Mesenchymal stem cell (in vitro differentiated cells and primary cell): Measurements from ENCODE around the gene TAOK3.
"Not testable (repeated sequence)": the region's sequence is repeated elsewhere in the genome, so short reads cannot be mapped to it uniquely, and the experiment has no call there.

ENCODE experiments used
- DNase-seq: peaks from one replicate; pipeline ENCODE4 v3.0.0-alpha.2; 2013
- H2AFZ ChIP-seq: one replicate; pipeline ENCODE4 v1.6.1; 2013; ENCODE audit warnings: low read depth, mild to moderate bottlenecking, control low read depth, inconsistent platforms, low read length, moderate library complexity
- H2AK5ac ChIP-seq: 2 replicates; pipeline ENCODE4 v1.6.1; 2013; ENCODE audit warnings: low read length, moderate library complexity, mild to moderate bottlenecking, inconsistent platforms; ENCODE audit not compliant: severe bottlenecking
- H2BK120ac ChIP-seq: one replicate; pipeline ENCODE4 v1.6.1; 2013; ENCODE audit warnings: low read depth, mild to moderate bottlenecking, inconsistent platforms, low read length, moderate library complexity
- H2BK12ac ChIP-seq, 2 experiments: one replicate each; pipeline ENCODE4 v1.6.1; 2013; ENCODE audit warnings: inconsistent platforms in 2 of 2, low read length in 2 of 2, mild to moderate bottlenecking in 2 of 2, moderate library complexity in 2 of 2, control low read depth in 1 of 2
- H2BK15ac ChIP-seq: one replicate; pipeline ENCODE4 v1.6.1; 2013; ENCODE audit warnings: mild to moderate bottlenecking, low read depth, inconsistent platforms; ENCODE audit not compliant: poor library complexity, severe bottlenecking
- H2BK5ac ChIP-seq: 2 replicates; pipeline ENCODE4 v1.6.1; 2013; ENCODE audit warnings: low read depth, mild to moderate bottlenecking, low read length, control low read depth, inconsistent platforms; ENCODE audit not compliant: poor library complexity, severe bottlenecking
- H3K14ac ChIP-seq, 2 experiments: one replicate each; pipeline ENCODE4 v1.6.1; 2013; ENCODE audit warnings: inconsistent platforms in 2 of 2, low read length in 2 of 2, control low read depth in 1 of 2, mild to moderate bottlenecking in 1 of 2, moderate library complexity in 1 of 2
- H3K18ac ChIP-seq, 2 experiments: one replicate each; pipeline ENCODE4 v1.6.1; 2013; ENCODE audit warnings: inconsistent platforms in 2 of 2, low read length in 2 of 2, control low read depth in 1 of 2, low read depth in 1 of 2, mild to moderate bottlenecking in 1 of 2
- H3K23ac ChIP-seq, 2 experiments: one replicate each; pipeline ENCODE4 v1.6.1; 2013; ENCODE audit warnings: inconsistent platforms in 2 of 2, low read length in 2 of 2, mild to moderate bottlenecking in 2 of 2, moderate library complexity in 2 of 2, control low read depth in 1 of 2
- H3K27ac ChIP-seq: 2 replicates; pipeline ENCODE4 v1.5.1; 2013; ENCODE audit warnings: mild to moderate bottlenecking, moderate library complexity, low read length, control low read depth, inconsistent platforms; ENCODE audit not compliant: poor library complexity, severe bottlenecking
- H3K27me3 ChIP-seq, 2 experiments: 2 replicates each; pipeline versions ENCODE4 v1.6.1 to v1.7.0; 2013; ENCODE audit warnings: low read length in 2 of 2, mild to moderate bottlenecking in 2 of 2, moderate library complexity in 2 of 2, control low read depth in 1 of 2, inconsistent platforms in 1 of 2; ENCODE audit not compliant: control insufficient read depth in 1 of 2, insufficient read depth in 1 of 2
- H3K36me3 ChIP-seq, 2 experiments: 2 replicates each; pipeline versions ENCODE4 v1.6.1 to v1.7.0; 2013; ENCODE audit warnings: low read length in 2 of 2, control low read depth in 1 of 2, inconsistent platforms in 1 of 2, low read depth in 1 of 2, mild to moderate bottlenecking in 1 of 2; ENCODE audit not compliant: insufficient read depth in 2 of 2, control insufficient read depth in 1 of 2
- H3K4ac ChIP-seq, 2 experiments: one replicate each; pipeline ENCODE4 v1.6.1; 2013; ENCODE audit warnings: inconsistent platforms in 2 of 2, low read length in 2 of 2, mild to moderate bottlenecking in 2 of 2, moderate library complexity in 2 of 2, control low read depth in 1 of 2, low read depth in 1 of 2
- H3K4me1 ChIP-seq: 2 replicates; pipeline ENCODE4 v1.6.1; 2013; ENCODE audit warnings: low read depth, low read length, control low read depth; ENCODE audit not compliant: control insufficient read depth, insufficient read depth
- H3K4me2 ChIP-seq: 2 replicates; pipeline ENCODE4 v1.6.1; 2013; ENCODE audit warnings: low read length, mild to moderate bottlenecking, inconsistent platforms; ENCODE audit not compliant: poor library complexity, severe bottlenecking
- H3K4me3 ChIP-seq, 2 experiments: 2 replicates each; pipeline versions ENCODE4 v1.5.1 to v1.7.0; 2013; ENCODE audit warnings: low read length in 2 of 2, mild to moderate bottlenecking in 2 of 2, control low read depth in 1 of 2, low read depth in 1 of 2; ENCODE audit not compliant: insufficient read depth in 1 of 2
- H3K79me1 ChIP-seq: replicated peaks from 2 replicates; pipeline ENCODE4 v1.6.1; 2013; ENCODE audit warnings: mild to moderate bottlenecking, control low read depth, low read length, inconsistent platforms; ENCODE audit not compliant: poor library complexity, severe bottlenecking
- H3K9ac ChIP-seq: 2 replicates; pipeline ENCODE4 v1.7.0; 2013; ENCODE audit warnings: mild to moderate bottlenecking, low read length, moderate library complexity
- H3K9me3 ChIP-seq: 2 replicates; pipeline ENCODE4 v1.7.0; 2013; ENCODE audit warnings: mild to moderate bottlenecking, low read length; ENCODE audit not compliant: control insufficient read depth
- H4K8ac ChIP-seq: one replicate; pipeline ENCODE4 v1.6.1; 2013; ENCODE audit warnings: inconsistent platforms, mild to moderate bottlenecking, low read length, moderate library complexity
- H4K91ac ChIP-seq: one replicate; pipeline ENCODE4 v1.6.1; 2013; ENCODE audit warnings: mild to moderate bottlenecking, low read length, inconsistent platforms
- WGBS: methylation state at CpG from one replicate; pipeline ENCODE4 v1.1.7; 2013; ENCODE audit warnings: mixed read lengths; 5-methylcytosine and 5-hydroxymethylcytosine counted together

Gene TAOK3

GRCh38 chr12:118282767-118283166, 89.9 kb downstream of the TAOK3 start:
- WGBS, result 100% methylated on average over 3 of the region's 3 CpGs
- Histone ChIP-seq H3K14ac (no peak overlapping the region), H3K27ac (no peak overlapping the region), H3K9me3 (no peaks in the 10 kb centered on the region), H3K27me3 (no peaks in the 10 kb centered on the region), H4K91ac (no peak overlapping the region), H2AFZ (no peak overlapping the region), H3K4me2 (no peak overlapping the region), H3K4me3 (no peak overlapping the region), H4K8ac (no peak overlapping the region), H2AK5ac (no peak overlapping the region), H3K79me1 (peaks cover 9% of the 10 kb centered on the region), H2BK5ac (no peak overlapping the region), H3K9ac (no peak overlapping the region), H3K23ac (no peak overlapping the region), H3K4me1 (no peaks in the 10 kb centered on the region), H3K4ac (no peak overlapping the region), H3K36me3 (peaks cover 0 to 15% of the 10 kb centered on the region in 2 experiments), H2BK15ac (no peak overlapping the region), H2BK12ac (no peak overlapping the region), H2BK120ac (no peak overlapping the region), H3K18ac (no peak overlapping the region)
- DNase-seq, result no peak

- H3K79me1 ChIP-seq, H2BK5ac ChIP-seq, H3K9ac ChIP-seq, H3K14ac ChIP-seq, H4K91ac ChIP-seq, H3K4me3 ChIP-seq, H3K4me2 ChIP-seq, H2BK12ac ChIP-seq, H2AK5ac ChIP-seq, H3K9me3 ChIP-seq, H2AFZ ChIP-seq, H2BK120ac ChIP-seq, H3K4me1 ChIP-seq, H3K36me3 ChIP-seq, DNase-seq, H3K27ac ChIP-seq, H4K8ac ChIP-seq, H3K23ac ChIP-seq, H3K27me3 ChIP-seq, H3K18ac ChIP-seq, H2BK15ac ChIP-seq, H3K4ac ChIP-seq: not testable (repeated sequence)
- WGBS, result 100% methylated on average over 1 of the region's 1 CpG
These were observed 94.4 kb downstream of the TAOK3 start for GRCh38 chr12:118278288-118278687.

- Histone ChIP-seq H3K27me3 (no peaks in the 10 kb centered on the region), H2BK12ac (no peak overlapping the region), H3K27ac (no peak overlapping the region), H2BK5ac (no peak overlapping the region), H3K9me3 (no peaks in the 10 kb centered on the region), H4K8ac (no peak overlapping the region), H3K4me2 (no peak overlapping the region), H2AK5ac (no peak overlapping the region), H3K14ac (no peak overlapping the region), H3K18ac (no peak overlapping the region), H3K79me1 (no peaks in the 10 kb centered on the region), H4K91ac (no peak overlapping the region), H2AFZ (no peak overlapping the region), H3K36me3 (no peaks in the 10 kb centered on the region), H3K4me3 (no peak overlapping the region), H2BK120ac (no peak overlapping the region), H3K9ac (no peak overlapping the region), H3K23ac (no peak overlapping the region), H3K4ac (no peak overlapping the region), H2BK15ac (no peak overlapping the region), H3K4me1 (no peaks in the 10 kb centered on the region)
- DNase-seq, result no peak
- WGBS, result 80% methylated on average over 2 of the region's 4 CpGs
These were observed 98.6 kb downstream of the TAOK3 start for GRCh38 chr12:118274066-118274465.

DNA sequence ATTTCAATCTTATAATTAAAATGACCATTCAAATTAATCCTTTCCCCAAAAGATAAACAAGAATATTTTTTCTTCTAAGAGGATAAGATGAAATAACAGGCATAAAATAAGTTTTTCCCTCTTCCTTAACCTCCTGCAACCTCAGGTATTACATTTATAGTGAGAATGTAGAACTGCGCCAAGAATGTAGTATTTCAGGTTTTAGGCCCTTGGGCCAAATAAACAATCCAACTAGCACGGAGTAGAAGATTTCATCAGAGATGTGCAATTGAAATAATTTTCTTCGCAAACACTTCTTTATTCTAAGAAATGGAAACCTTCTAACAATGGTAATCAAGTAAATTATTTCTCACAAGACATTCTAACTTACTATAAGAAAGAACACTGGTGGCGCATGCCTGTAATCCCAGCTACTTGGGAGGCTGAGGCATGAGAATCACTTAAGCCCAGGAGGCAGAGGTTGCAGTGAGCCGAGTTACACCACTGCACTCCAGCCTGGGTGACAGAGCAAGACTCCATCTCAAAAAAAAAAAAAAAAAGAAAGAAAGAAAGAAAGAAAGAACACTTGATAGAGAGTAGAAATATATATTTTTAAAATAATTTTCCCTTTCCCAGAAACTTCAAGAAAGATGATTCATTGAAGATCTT, 100.8 kb downstream of the TAOK3 start:
- Histone ChIP-seq H3K4me1 (no peaks in the 10 kb centered on the region), H3K27ac (no peak overlapping the region), H3K36me3 (no peaks in the 10 kb centered on the region), H3K4me3 (no peak overlapping the region), H3K18ac (no peak overlapping the region), H3K79me1 (no peaks in the 10 kb centered on the region), H3K4me2 (no peak overlapping the region), H2AFZ (no peak overlapping the region), H3K4ac (no peak overlapping the region), H3K9me3 (no peaks in the 10 kb centered on the region), H2BK12ac (no peak overlapping the region), H2BK120ac (no peak overlapping the region), H3K23ac (no peak overlapping the region), H2AK5ac (no peak overlapping the region), H3K14ac (no peak overlapping the region), H2BK15ac (no peak overlapping the region), H3K27me3 (no peaks in the 10 kb centered on the region), H4K91ac (no peak overlapping the region), H2BK5ac (no peak overlapping the region), H3K9ac (no peak overlapping the region), H4K8ac (no peak overlapping the region)
- no peak for DNase-seq
- WGBS, result 94% methylated on average over 3 of the region's 5 CpGs
